Activated naive CD8-positive, alpha-beta T cell treated with anti-CD3 and anti-CD28 coated beads, Interleukin-2, amount 10 ng/mL, durations not matched to agents 7 days and 5 days (primary cell): ENCODE measurements around the gene C10orf120. TPM values are rescaled to one million over a fixed set of nuclear protein-coding genes. Genes with fewer than 3 reads are reported as not detected.

Experiments used
- ATAC-seq: fragments of 150-1000 bp; cut with Tn5 transposase; one replicate; pipeline ENCODE4 v1.10.0; 2021; ENCODE audit warnings: low read depth, moderate library complexity
- POLR2A ChIA-PET: fragments of 350-600 bp; sonication (Branson Sonifier 250); formaldehyde crosslinking; loops from one replicate; lab custom pipeline; 2021; ENCODE audit warnings: antibody characterized with exemption; lab: Charles Lee
- DNase-seq: peaks from one replicate; pipeline ENCODE4 v3.0.0; 2021
- H3K27ac Mint-ChIP-seq: one replicate; pipeline ENCODE4 v1.8.0; 2022; ENCODE audit warnings: mild to moderate bottlenecking, mixed read lengths
- H3K27me3 Mint-ChIP-seq: one replicate; pipeline ENCODE4 v1.8.0; 2022; ENCODE audit warnings: mild to moderate bottlenecking, moderate library complexity, mixed read lengths
- H3K36me3 Mint-ChIP-seq: one replicate; pipeline ENCODE4 v1.8.0; 2021; ENCODE audit warnings: mild to moderate bottlenecking, mixed read lengths
- H3K4me1 Mint-ChIP-seq: one replicate; pipeline ENCODE4 v1.8.0; 2021; ENCODE audit warnings: mixed read lengths
- H3K4me3 Mint-ChIP-seq: one replicate; pipeline ENCODE4 v1.8.0; 2022; ENCODE audit warnings: mild to moderate bottlenecking, moderate library complexity, mixed read lengths
- H3K9me3 Mint-ChIP-seq: one replicate; pipeline ENCODE4 v1.8.0; 2021; ENCODE audit warnings: mixed read lengths
- total RNA-seq, 2 experiments: library from RNA; stranded (reverse); gene quantifications; one replicate each; pipeline ENCODE4 v1.2.3, GENCODE V29; 2021

The C10orf120 gene
- not detected for total RNA-seq

DNA sequence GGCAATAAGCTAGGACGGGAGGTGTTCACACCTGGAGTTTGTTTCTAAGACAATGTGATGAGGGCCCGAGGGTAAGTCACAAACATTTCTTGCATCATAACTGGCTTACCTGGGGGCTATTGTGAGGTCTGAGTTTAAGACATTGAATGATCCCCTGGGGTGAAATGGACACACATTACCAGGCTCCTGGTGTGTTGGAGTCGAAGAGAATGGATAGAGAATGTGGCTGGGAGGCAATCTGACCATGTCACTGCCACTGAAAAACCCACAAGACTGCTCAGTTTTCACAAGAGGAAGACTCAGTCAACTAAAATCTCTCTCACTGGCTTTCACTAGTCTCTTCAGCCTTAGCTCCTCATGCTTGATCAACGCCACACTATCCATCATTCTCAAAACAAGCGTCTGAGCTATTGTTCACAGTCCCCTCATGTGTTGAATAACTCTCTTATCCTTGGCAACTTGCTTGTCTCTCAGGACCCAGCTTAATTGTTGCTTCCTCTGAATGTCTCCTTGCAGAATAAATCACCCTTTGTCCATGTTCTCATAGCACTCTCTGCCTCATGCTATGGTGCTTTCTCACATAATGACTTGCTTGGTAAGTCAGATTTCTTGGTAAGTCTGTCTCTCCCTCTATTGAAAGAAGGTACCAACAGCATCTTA, at the start of gene C10orf120:
Gene C10orf120, minus strand, starts transcription at position 51 of the 660 bp plus-strand sequence. CDS start 56 bp downstream, outside the sequence.
- peaks cover 10% of the 10 kb centered on the region for H3K27me3 Mint-ChIP-seq
- H3K36me3 Mint-ChIP-seq: no peaks in the 10 kb centered on the region
- DNase-seq (no peak), ATAC-seq (no peak)
- POLR2A ChIA-PET: no interaction called here
- no peak within 1 kb of the TSS for H3K27ac Mint-ChIP-seq
- no peaks in the 10 kb centered on the region for H3K9me3 Mint-ChIP-seq
- no peaks in the 10 kb centered on the region for H3K4me1 Mint-ChIP-seq
- no peak within 1 kb of the TSS for H3K4me3 Mint-ChIP-seq

DNA sequence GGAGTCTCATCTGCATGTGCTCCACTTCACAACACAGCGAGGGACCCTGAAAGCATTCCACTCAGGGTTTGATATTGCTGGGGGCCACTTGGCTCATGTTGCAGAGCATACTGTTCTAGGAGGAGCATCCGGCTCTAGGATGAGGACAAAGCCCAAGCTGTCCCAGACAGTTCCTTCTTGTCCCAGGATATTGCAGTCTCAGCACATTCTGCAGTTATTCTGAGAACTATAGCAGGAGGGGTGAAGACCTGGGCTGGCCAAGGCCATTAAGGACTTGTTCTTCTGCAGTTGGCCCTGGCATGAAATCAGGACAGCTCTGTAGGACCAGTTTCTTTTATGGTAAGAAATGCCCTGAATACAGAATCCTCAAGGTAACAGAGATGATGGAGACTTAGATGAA, 48.9 kb upstream of the C10orf120 start:
- DNase-seq: no peak
- no peak for ATAC-seq

DNA sequence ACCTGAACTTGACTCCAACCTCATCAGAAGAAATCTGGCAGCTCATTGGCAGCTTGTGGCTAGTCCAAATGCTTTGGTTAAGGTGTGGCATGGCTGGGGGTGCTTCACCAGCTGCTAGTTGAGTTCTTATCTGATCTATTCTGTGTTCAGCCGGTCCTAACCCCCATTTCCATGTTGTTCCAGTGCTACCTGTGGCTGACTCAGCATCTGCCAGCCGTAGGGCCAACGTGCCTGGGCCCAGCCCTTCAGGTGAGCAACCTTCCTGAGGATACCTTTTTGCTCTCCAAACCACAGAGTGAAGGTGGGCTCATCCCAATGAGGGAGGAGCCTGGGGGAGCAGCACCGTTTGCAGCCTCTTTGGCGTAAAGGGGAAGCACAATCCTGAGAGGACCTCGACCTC, 46.8 kb upstream of the C10orf120 start:
- DNase-seq (no peak), ATAC-seq (no peak)
- no peak overlapping the region for H3K4me3 Mint-ChIP-seq
- no peak overlapping the region for H3K27ac Mint-ChIP-seq
- H3K9me3 Mint-ChIP-seq: no peaks in the 10 kb centered on the region
- POLR2A ChIA-PET: no interaction called here
- no peaks in the 10 kb centered on the region for H3K36me3 Mint-ChIP-seq
- H3K4me1 Mint-ChIP-seq: no peaks in the 10 kb centered on the region
- H3K27me3 Mint-ChIP-seq: peaks cover 10% of the 10 kb centered on the region

More for the DNA sequence above, 48.9 kb upstream of the C10orf120 start:
- Mint-ChIP-seq H3K36me3 (no peaks in the 10 kb centered on the region), H3K4me3 (no peak overlapping the region), H3K27me3 (peaks cover 10% of the 10 kb centered on the region), H3K9me3 (no peaks in the 10 kb centered on the region), H3K4me1 (no peaks in the 10 kb centered on the region), H3K27ac (no peak overlapping the region)
- POLR2A ChIA-PET: no interaction called here

DNA sequence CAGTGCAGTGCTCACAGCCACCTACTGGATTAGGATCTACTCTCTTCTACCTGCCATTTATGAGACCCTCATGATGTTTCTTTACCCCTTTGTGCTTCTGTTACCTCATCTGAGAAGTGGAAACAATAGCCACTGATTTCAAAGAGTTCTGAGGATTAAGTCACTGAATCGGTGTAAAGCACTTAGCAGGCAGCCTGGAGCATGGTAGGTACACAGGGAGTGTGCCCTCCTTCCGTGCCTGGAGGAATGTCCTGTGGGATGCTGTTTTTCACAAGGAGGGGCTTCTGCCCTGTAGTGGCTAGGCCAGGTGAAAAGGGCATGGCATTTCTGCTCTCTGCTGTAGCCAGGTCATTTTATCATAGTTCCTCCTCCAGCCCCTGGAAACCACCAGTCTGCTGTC, 44.6 kb upstream of the C10orf120 start:
- H3K36me3 Mint-ChIP-seq: no peaks in the 10 kb centered on the region
- no peak overlapping the region for H3K27ac Mint-ChIP-seq
- POLR2A ChIA-PET: no interaction called here
- peaks cover 11% of the 10 kb centered on the region for H3K27me3 Mint-ChIP-seq
- H3K4me1 Mint-ChIP-seq: no peaks in the 10 kb centered on the region
- no peak for DNase-seq
- ATAC-seq: no peak
- no peaks in the 10 kb centered on the region for H3K9me3 Mint-ChIP-seq
- H3K4me3 Mint-ChIP-seq: no peak overlapping the region

DNA sequence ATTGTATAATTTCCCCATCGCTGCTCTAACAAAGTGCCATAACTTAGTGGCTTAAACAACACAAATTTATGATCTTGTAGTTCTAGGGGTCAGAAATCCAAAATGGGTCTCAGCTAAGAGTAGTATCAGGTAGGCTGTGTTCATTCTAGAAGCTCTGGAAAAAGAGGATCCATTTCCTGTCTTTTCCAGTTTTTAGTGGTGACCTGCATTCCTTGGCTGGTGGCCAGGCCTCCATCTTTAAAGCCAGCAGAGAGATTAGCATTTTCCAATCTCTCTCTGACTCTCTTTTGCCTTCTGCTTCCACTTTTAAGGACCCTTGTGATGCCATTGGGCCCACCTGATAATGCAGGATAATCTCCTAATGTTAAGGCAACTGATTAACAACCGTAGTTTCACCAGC, 41.0 kb upstream of the C10orf120 start:
- H3K4me1 Mint-ChIP-seq: no peaks in the 10 kb centered on the region

DNA sequence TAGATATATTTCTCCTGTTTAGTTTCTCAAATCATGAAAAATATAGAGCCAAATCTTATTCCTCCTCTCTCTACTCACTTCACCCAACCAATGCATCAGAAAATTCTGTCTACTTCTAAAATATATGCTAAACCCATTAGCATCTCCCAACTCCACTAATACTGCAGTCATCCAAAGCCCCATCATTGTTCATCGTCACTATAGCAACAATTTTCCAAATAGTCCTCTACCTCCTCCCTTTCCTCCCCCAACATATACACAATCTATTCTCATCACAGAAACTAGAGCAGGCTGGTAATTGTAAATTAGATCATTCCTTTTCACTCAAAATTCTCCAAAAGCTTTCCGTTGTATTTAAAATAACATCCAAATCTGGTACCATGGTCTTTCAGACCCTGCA, 38.4 kb upstream of the C10orf120 start:
- POLR2A ChIA-PET: no interaction called here
- Mint-ChIP-seq H3K36me3 (no peaks in the 10 kb centered on the region), H3K9me3 (no peaks in the 10 kb centered on the region), H3K27ac (no peak overlapping the region), H3K27me3 (peaks cover 20% of the 10 kb centered on the region), H3K4me1 (no peaks in the 10 kb centered on the region), H3K4me3 (no peak overlapping the region)
- DNase-seq (no peak), ATAC-seq (no peak)

More for the DNA sequence above, 41.0 kb upstream of the C10orf120 start:
- DNase-seq: no peak
- H3K36me3 Mint-ChIP-seq: no peaks in the 10 kb centered on the region
- H3K27ac Mint-ChIP-seq: no peak overlapping the region
- H3K4me3 Mint-ChIP-seq: no peak overlapping the region
- no peaks in the 10 kb centered on the region for H3K9me3 Mint-ChIP-seq
- H3K27me3 Mint-ChIP-seq: peaks cover 24% of the 10 kb centered on the region
- ATAC-seq: no peak
- POLR2A ChIA-PET: no interaction called here

DNA sequence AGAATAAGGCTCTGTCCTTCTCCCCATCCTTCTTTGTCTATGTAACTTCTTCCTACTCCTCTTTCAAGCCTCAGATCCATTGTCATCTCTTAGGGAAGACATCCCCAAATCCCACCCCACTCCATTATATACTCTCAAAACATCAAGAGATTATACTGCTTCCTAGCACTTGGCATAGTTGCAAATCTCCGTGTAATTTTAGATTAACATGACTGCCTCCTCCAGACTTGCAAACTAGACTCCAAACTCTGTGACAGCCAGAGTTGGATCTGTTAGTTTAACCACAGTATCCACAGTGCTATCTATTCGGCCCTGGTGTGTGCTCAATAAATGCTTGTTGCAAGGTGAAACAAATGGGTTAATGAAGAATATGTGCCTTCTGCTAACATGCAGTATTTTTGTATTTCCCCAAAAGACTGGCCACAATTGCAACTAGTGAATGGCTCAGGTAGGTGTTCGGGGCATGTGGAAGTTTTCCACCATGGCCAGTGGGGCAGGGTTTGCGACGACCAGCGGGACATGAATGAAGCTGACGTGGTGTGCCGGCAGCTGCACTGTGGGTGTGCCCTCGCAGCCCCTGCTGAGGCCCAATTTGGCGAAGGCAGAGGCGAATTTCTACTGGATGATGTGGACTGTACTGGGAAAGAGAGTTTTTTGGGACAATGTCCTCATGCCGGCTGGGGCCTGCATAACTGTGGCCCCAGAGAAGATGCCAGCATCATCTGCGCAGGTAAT, 34.5 kb upstream of the C10orf120 start:
- no peak overlapping the region for H3K4me3 Mint-ChIP-seq
- H3K4me1 Mint-ChIP-seq: no peaks in the 10 kb centered on the region
- no peaks in the 10 kb centered on the region for H3K36me3 Mint-ChIP-seq
- DNase-seq: no peak
- no peak overlapping the region for H3K27ac Mint-ChIP-seq
- no peak for ATAC-seq
- H3K27me3 Mint-ChIP-seq: peaks cover 29% of the 10 kb centered on the region
- H3K9me3 Mint-ChIP-seq: no peaks in the 10 kb centered on the region
- POLR2A ChIA-PET: no interaction called here

DNA sequence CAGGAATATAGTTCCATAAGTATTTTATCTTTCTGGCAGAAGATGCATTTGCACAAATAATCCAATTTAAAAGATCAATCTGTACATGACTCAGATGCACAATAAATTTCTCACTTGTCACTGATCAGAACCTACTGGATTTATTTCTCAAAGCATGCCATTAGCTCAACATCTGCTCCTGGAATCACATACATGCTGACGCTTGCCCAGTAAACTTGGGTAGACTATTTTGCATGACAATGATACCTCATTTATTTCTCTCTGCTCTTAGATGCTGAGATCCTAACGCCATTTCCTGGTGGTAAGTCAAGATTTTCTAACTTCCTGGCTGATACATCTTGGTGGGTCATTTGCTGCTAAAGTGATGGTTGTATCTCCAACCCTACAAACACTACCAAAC, 33.8 kb upstream of the C10orf120 start:
- H3K4me1 Mint-ChIP-seq: no peaks in the 10 kb centered on the region
- POLR2A ChIA-PET: no interaction called here
- H3K9me3 Mint-ChIP-seq: no peaks in the 10 kb centered on the region
- DNase-seq (no peak), ATAC-seq (no peak)
- H3K36me3 Mint-ChIP-seq: no peaks in the 10 kb centered on the region
- H3K4me3 Mint-ChIP-seq: no peak overlapping the region
- H3K27ac Mint-ChIP-seq: no peak overlapping the region
- peaks cover 25% of the 10 kb centered on the region for H3K27me3 Mint-ChIP-seq

DNA sequence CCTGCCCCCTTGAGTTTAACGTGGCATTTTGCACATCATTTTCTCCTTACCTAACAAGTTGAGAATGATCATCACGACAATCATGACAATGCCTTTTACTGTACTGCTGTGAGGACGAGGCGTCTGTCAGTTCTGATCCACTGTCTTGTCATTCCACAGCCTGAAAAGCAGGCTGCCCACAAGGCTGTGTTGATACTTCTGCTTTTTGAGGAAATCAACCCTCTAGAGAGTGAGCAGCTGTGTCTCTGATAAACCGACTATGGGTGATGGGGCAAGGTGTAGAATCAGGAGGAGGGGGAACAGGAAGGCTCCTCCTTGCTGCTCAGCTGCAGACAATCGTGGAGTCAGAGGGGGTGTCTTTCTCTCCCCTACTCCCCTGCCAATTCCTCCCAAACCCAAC, 30.6 kb upstream of the C10orf120 start:
- no peak for ATAC-seq
- H3K4me3 Mint-ChIP-seq: no peak overlapping the region
- no peak overlapping the region for H3K27ac Mint-ChIP-seq
- POLR2A ChIA-PET: no interaction called here
- no peak for DNase-seq
- H3K4me1 Mint-ChIP-seq: no peaks in the 10 kb centered on the region
- peaks cover 15% of the 10 kb centered on the region for H3K27me3 Mint-ChIP-seq
- H3K9me3 Mint-ChIP-seq: no peaks in the 10 kb centered on the region
- no peaks in the 10 kb centered on the region for H3K36me3 Mint-ChIP-seq

DNA sequence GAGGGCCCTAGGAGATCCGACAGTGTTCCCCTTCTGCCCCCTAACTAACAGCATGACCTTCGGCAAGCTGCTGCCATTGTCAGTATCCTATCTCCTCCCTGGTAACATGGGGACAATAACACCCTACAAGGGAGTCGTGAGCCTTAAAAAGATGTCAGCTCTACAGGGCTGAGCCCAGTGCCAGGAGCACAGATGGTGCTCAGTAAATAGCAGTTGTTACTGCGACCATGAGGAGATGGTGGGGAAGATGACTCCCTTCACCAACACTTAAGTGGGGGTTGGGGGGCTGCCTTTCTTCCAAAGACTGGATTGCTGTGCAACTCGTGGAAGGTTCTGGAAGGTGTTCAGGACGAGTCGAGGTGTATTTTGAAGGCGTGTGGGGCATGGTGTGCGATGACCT, 29.5 kb upstream of the C10orf120 start:
- ATAC-seq (no peak), DNase-seq (no peak)
- POLR2A ChIA-PET: no interaction called here
- Mint-ChIP-seq H3K9me3 (no peaks in the 10 kb centered on the region), H3K27ac (no peak overlapping the region), H3K27me3 (peaks cover 15% of the 10 kb centered on the region), H3K4me1 (no peaks in the 10 kb centered on the region), H3K36me3 (no peaks in the 10 kb centered on the region), H3K4me3 (no peak overlapping the region)

DNA sequence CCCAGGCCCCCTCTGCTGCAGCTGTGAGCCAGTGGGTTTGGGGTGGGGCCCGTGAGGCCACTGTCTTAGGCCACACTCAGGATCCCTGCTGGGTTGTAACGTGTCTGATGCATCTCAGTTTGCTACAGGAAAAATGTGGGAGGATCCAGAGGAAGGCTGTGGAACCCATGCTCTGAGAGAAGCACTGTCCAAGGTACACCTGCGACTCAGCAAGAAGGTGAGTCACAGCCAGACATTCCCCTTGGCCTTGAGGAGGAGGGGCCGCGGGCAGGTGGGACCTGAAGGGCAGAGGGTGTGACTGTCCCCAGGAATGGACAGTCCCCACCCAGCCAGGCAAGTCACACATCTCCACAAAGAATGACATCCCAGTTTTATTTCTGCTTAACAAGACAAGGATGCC, 27.8 kb upstream of the C10orf120 start:
- peaks cover 16% of the 10 kb centered on the region for H3K27me3 Mint-ChIP-seq
- DNase-seq (no peak), ATAC-seq (no peak)
- H3K9me3 Mint-ChIP-seq: no peaks in the 10 kb centered on the region
- no peaks in the 10 kb centered on the region for H3K4me1 Mint-ChIP-seq
- H3K36me3 Mint-ChIP-seq: no peaks in the 10 kb centered on the region
- H3K27ac Mint-ChIP-seq: no peak overlapping the region
- POLR2A ChIA-PET: no interaction called here
- no peak overlapping the region for H3K4me3 Mint-ChIP-seq

DNA sequence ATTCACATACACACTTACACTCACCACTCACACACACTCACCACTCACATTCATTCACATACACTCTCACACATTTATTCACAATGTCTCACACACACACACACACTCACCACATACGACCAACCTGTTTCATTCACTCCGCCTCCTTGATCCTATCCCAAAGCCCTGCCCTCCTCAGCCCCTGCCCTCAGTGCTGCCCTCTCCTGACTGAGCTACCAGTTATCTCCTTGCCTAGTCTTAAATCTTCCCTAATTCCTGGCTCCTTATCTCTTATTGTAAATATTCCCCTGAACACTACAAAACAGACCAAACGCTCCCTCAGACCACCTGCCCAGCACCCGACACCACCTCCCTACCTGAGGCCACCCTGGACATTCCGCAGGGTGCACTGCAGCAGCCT, 26.1 kb upstream of the C10orf120 start:
- POLR2A ChIA-PET: no interaction called here
- Mint-ChIP-seq H3K4me1 (no peaks in the 10 kb centered on the region), H3K4me3 (no peak overlapping the region), H3K27me3 (peaks cover 21% of the 10 kb centered on the region), H3K27ac (no peak overlapping the region), H3K36me3 (no peaks in the 10 kb centered on the region), H3K9me3 (no peaks in the 10 kb centered on the region)
- DNase-seq: no peak
- no peak for ATAC-seq

DNA sequence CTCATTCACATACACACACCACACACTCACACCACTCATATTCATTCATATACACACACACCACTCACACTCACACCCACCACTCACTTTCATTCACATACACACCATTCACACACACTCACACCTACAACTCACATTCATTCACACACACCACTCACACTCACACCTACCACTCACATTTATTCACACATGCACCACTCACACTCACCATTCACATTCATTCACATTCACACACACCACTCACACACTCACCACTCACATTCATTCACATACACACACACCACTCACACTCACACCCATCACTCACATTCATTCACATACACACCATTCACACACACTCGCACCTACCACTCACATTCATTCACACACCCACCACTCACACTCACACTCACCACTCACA, 25.4 kb upstream of the C10orf120 start:
- no peak for ATAC-seq
- H3K4me1 Mint-ChIP-seq: no peaks in the 10 kb centered on the region
- no peaks in the 10 kb centered on the region for H3K36me3 Mint-ChIP-seq
- no peak overlapping the region for H3K4me3 Mint-ChIP-seq
- H3K27ac Mint-ChIP-seq: no peak overlapping the region
- peaks cover 23% of the 10 kb centered on the region for H3K27me3 Mint-ChIP-seq
- H3K9me3 Mint-ChIP-seq: no peaks in the 10 kb centered on the region
- DNase-seq: no peak
- POLR2A ChIA-PET: no interaction called here

DNA sequence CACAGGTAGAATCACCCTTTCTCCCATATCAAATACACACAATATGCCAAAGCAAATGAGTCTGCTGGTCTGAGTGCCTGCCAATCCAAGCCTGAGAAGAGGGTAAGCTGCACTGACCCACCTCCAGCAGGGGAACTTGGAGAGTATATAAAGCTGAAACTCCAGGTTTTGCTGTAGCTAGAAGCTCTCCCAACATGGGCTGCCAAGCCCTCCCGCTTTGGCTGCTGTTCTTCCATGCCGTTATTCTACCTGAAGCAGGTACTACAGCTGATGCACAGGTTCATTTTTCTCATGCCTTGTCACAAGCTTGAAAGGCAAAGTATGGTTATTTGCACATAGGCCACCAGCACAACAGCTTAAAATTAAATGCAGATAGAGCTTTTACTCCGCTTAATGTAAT, 21.5 kb upstream of the C10orf120 start:
- Mint-ChIP-seq H3K4me1 (peaks cover 4% of the 10 kb centered on the region), H3K4me3 (no peak overlapping the region), H3K9me3 (no peaks in the 10 kb centered on the region), H3K27ac (no peak overlapping the region), H3K27me3 (peaks cover 25% of the 10 kb centered on the region), H3K36me3 (no peaks in the 10 kb centered on the region)
- DNase-seq (no peak), ATAC-seq (no peak)
- POLR2A ChIA-PET: no interaction called here
